GM18517 (cell line): ENCODE data around the gene NCMAP.
A peak's percentile ranks its signal among the peaks of the same experiment; 100 is the strongest.

Source experiments
- ATAC-seq: cut with Tn5 transposase; IDR thresholded peaks from one replicate; pipeline ENCODE4 v1.9.1; 2021; ENCODE audit warnings: mild to moderate bottlenecking, moderate library complexity; ENCODE audit not compliant: unreplicated experiment

Gene NCMAP

DNA sequence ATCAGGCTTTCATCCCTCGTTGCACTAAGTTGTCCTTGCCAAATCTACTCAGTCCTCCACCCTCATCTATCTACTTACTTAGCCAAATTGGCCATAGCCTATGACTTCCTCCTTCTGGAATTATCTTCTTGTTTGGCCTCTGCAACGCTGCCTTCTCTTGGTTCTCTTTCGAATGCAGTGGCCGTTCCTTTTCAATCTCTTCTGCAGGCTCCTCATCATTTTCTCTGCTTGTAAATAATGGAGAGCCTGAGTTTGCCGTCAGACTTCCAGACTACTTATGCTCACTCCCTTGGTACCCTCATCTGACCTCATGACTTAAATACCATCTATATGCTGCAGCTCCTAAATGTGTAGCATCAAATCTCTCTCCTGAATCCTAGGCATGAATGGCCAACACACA, 64.8 kb downstream of the NCMAP start:
- ATAC-seq, result no peak

DNA sequence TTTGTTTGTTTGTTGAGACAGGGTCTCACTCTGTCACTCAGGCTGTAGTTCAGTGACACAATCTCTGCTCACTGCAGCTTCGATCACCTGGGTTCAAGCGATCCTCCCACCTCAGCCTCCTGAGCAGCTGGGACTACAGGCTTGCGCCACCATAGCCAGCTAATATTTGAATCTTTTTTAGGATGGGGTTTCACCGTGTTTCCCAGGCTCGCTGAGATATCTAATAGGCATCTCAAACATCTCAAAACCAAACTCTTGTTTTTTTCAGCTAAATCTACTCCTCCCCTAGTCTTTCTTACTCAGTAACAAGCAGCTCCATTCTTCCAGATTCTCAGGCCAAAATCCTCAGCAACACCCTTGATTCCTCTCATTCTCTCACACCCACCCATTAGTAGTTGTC, 65.2 kb downstream of the NCMAP start:
- no peak for ATAC-seq

DNA sequence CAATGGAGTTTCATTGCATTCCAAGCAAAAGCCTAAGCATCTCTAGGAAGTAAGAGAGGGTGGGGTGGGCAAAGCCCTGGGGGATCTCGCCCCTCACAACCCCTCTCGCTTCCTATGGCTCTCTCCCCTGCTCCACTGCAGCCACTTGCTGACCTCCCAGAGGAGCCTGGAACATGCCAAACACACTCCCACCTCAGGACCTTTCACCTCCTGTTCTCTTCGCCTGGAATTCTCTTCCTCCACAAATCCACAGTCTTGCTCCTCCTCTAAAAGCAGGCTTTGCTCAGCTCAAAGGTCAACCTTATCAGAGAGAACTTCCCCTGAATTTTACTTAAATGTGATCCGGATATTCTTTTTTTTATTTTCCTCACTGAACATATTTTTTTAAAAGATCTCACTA, 66.3 kb downstream of the NCMAP start:
- no peak for ATAC-seq

DNA sequence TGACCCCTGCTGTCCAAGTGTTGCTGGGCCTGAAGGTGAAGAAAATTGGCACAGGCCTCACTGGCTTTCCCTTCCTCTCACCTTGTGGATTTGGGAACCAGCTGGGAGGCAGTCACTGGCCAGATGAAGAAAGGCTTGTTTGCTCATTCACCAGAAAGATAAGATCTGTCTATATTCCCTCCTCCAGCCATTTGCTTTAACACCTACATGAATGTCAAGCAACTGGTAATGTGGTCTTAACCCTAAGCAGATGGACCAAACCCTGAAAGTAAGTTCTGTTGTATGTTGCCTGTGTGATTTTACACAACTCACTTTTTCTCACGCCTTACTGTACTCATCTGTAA, 76.9 kb downstream of the NCMAP start:
- no peak for ATAC-seq

DNA sequence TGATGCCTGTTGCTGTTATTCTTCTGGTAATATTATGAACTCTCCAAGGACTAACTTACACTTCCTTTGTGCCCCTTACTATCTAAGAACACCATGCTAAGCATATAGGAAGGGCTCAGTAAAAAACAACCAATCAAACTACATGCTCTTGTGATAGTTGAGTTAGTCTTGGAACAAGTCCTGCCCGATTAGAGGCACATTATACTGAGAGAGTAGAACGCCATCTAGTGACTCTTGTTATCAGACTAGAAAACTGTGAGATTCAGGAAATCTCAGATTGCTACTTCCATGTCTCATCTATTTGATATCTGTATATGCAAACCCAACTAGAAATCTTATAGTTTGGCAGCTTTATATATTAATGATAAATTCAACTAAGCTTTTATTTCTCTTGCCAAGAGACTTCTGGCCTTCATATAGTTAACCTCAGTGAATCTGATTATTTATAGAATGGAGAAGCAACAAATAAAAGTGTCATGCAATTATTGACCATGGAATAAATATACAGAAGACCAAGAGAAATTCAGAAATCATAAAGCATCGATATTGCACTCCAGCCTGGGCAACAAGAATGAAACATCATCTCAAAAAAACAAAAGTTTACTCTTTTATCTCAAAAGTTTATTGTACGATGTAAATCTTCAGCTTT, 79.4 kb downstream of the NCMAP start:
- ATAC-seq, result no peak

DNA sequence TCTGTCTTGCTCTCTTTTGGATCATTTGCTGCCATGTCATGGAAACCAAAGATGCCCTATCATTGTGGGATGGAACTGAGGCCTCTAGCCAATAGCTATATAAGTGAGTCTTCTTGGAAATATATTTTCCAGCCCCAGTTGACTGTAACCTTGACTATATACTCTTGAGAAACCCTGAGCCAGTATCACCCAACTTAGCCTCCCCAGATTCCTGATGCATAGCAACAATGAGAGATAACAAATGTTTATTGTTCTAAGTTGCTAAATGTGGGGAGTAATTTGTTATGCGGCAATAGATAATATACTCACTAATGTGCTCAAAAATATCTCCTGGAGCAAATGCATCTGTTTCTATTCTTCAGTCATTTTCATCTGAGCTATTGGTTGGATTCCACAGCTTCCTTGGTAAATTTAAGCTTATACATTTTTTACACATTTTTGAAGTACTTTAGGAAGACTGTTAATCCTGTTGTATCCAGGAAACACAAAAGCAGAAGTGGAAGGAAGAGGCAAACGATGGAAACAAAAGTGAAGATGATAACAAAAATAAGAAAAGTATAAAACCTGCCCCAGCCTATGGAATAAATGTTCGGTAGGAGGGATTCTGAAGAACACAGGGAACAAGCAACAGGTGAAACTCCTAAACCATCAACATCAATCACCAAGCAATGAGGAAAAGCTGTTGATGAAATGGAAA, 80.9 kb downstream of the NCMAP start:
- ATAC-seq, result no peak

- no peak for ATAC-seq
Observed at GRCh38 chr1:24639094-24639493, 83.2 kb downstream of the NCMAP start.

- no peak for ATAC-seq
Observed at GRCh38 chr1:24639881-24640280, 84.0 kb downstream of the NCMAP start.

DNA sequence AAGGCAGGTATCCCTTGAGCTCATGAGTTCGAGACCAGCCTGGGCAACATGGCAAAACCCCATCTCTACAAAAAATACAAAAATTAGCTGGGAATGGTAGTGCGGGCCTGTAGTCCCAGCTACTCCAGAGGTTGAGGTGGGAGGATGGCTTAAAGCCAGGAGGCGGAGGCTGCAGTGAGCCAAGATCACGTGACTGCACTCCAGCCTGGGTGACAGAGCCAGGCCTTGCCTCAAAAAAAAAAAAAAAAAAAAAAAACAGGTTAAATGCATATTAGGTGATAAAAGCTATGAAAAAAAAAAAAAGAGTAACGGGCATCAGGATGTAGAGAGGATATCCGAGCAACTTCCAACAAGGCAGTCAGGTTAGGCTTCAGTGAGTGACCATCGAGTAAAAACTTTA, 84.4 kb downstream of the NCMAP start:
- no peak for ATAC-seq

- no peak for ATAC-seq
Observed at GRCh38 chr1:24641646-24642151, 85.8 kb downstream of the NCMAP start.

- ATAC-seq, result peak; percentile 89
Observed at GRCh38 chr1:24642481-24643362, 86.8 kb downstream of the NCMAP start, which contains the start of gene SRRM1. TSS of gene SRRM1 (plus strand) at chr1:24643302. CDS start at chr1:24643327, 25 bp downstream.

DNA sequence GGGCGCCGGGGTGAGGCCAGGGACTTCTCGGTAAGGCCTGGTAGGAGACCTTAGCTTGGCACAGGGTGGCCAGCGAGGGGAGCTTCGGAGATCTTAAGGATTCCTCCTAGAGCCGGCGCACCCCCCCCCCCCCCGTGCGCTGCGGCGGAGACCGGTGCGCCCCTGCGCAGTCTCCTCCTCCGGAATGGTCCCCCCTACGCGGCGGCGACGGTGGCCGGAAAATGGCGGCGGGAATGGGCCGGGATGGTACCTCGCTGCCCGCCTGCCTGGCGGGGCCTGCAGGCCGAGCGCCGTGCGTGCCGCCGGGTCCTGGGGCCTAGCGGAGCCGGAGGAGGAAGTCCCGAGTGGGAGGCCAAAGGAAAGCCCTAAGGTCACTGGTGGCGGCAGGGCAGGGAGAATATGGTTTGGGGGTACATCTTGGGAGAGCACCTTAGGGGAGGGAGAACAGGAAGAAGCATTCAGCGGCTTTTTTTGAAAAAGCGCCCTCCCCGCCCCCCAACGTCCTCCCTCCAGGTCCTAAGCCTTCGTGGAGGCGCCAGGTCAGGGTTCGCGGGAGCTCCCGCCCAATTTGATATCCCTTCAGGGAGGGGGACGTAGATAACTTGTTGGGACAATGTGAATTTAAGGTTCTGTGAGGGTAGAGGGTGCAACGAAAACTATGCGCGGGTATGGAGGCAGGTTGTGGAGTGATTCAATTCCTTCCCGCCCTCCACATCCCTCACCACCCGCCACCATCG, 87.6 kb downstream of the NCMAP start:
- ATAC-seq, result peak; percentile 19

DNA sequence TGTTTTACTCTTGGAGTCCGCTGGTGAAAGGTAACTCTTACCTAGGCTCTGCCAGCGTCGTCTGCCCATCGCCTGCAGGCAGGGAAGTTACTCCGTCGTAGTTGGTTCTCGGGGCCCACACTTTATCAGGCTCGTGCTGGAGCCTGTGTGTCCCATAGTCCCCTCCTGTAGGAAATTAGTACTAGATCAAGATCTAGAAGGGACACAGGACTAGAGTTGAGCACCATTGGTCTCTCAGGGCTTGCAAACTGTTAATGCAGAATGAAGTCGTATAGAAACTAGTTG, 88.2 kb downstream of the NCMAP start:
- ATAC-seq, result no peak

- ATAC-seq, result no peak
Observed at GRCh38 chr1:24648919-24649318, 93.0 kb downstream of the NCMAP start.

GRCh38 chr1:24652382-24652781, 96.5 kb downstream of the NCMAP start:
- no peak for ATAC-seq

DNA sequence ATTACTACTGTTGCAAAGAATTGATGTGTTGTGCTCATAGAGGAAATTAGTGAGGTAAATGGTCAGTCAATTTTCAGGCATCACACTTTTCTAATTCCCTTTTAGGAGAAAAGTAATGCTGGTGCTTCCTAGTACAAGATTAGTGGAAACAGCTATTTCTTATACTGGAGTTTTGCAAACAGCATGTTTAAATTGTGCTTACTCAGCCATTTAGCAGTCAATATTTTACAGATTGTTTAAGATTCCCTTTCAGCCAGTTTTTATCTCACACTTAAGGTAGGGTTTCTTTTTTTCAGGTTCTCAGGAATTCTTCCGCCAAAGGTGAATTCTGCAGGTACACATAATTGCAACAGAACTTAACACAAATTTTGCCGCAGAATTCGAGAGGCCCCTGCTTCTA, 98.1 kb downstream of the NCMAP start:
- no peak for ATAC-seq

DNA sequence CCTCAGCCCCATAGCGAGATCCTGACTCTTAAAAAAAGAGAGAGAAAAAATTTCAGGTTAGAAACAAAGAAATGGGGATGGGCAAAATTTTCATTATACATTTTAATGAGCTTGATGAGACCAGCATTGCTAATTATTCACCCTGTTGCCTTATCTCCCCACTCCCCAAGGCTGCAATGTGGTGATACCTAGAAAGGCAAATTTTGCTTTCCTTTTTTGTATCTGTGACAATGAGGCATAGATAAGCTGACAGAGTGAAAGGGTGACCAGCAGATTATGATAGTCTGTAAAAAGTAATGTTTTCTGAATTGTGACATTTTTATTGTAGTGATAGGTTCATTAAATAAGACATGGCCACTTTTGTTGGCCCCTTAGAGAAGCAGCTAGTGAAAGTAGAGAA, 100.2 kb downstream of the NCMAP start:
- ATAC-seq, result no peak

- ATAC-seq, result no peak
Observed at GRCh38 chr1:24657781-24658180, 101.9 kb downstream of the NCMAP start.
